C4-2B (cell line): ENCODE results near the gene WWC1.
"Not testable (repeated sequence)": the region's sequence is repeated elsewhere in the genome, so short reads cannot be mapped to it uniquely, and the experiment has no call there.

Experiments
- ZFX ChIP-seq: fragments of 450-650 bp; IDR thresholded peaks from 2 replicates; pipeline ENCODE4 v1.6.1; 2017
- TF ChIP-seq, protein P1 (sequence below): fragments of 450-650 bp; conservative IDR thresholded peaks from 2 replicates; pipeline ENCODE4 v1.5.1; 2017; ENCODE audit warnings: mild to moderate bottlenecking

DNA sequence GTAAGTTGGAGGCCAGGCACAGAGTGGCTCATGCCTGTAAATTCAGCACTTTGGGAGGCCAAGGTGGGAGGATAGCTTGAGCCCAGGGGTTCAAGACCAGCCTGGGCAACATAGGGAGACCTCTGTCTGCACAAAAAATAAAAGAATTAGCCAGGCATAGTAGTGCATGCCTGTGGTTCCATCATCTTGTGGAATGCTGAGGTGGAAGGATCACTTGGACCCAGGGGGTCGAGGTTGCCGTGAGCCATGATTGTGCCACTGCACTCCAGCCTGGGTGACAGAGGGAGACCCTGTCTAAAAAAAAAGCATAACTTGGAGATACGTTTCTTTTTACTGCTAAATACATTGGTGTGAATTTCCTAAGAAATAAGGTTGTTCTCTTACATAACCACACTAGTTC is 19.1 kb downstream of the WWC1 start:
- TF ChIP-seq, protein P1, sequence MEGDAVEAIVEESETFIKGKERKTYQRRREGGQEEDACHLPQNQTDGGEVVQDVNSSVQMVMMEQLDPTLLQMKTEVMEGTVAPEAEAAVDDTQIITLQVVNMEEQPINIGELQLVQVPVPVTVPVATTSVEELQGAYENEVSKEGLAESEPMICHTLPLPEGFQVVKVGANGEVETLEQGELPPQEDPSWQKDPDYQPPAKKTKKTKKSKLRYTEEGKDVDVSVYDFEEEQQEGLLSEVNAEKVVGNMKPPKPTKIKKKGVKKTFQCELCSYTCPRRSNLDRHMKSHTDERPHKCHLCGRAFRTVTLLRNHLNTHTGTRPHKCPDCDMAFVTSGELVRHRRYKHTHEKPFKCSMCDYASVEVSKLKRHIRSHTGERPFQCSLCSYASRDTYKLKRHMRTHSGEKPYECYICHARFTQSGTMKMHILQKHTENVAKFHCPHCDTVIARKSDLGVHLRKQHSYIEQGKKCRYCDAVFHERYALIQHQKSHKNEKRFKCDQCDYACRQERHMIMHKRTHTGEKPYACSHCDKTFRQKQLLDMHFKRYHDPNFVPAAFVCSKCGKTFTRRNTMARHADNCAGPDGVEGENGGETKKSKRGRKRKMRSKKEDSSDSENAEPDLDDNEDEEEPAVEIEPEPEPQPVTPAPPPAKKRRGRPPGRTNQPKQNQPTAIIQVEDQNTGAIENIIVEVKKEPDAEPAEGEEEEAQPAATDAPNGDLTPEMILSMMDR, result not testable (repeated sequence)
- TF ChIP-seq ZFX, result not testable (repeated sequence)
